ENCODE data around the gene HPSE. TPM values are rescaled to one million over a fixed set of nuclear protein-coding genes. Genes with fewer than 3 reads are reported as not detected.

Gene HPSE
- total RNA-seq, 4 donors from 2014 or later, result 0.05 to 0.42 (median 0.25) TPM

GRCh38 chr4:83250687-83251446 is 83.8 kb downstream of the HPSE start:
- no peaks in the 10 kb centered on the region for H3K27me3 ChIP-seq
- ATAC-seq, result no peak
- TF ChIP-seq POLR2A (IDR thresholded peaks at IDR 0.05), result no peak
- no peak for TF ChIP-seq CTCF (IDR thresholded peaks at IDR 0.05 in 4 of 5, conservative IDR thresholded peaks at IDR 0.05 in 1 of 5)
- no peak overlapping the region for H3K27ac ChIP-seq
- DNase-seq, result no peak
- H3K36me3 ChIP-seq, result no peaks in the 10 kb centered on the region
- no peak overlapping the region for H3K4me3 ChIP-seq
- peaks cover 0 to 6% of the 10 kb centered on the region in 2 donors for H3K4me1 ChIP-seq
- in situ Hi-C loops (cut with MboI; ENCODE audit: low sequenced_read_pairs in 4 of 4) (loop anchor here in 3 of 4 donors (25.0 kb wide), 4 partner anchors 164 to 789 kb away; partner anchors contain the start of gene THAP9 (in 2 of the 3)), intact Hi-C loops (cut with DNase I; ENCODE audit: low total_unique reads) (no loop called here)
- no peaks in the 10 kb centered on the region for H3K9me3 ChIP-seq

GRCh38 chr4:83248486-83248885 is 86.2 kb downstream of the HPSE start:
- no peaks in the 10 kb centered on the region for H3K27me3 ChIP-seq
- in situ Hi-C loops (cut with MboI; ENCODE audit: low sequenced_read_pairs in 4 of 4) (no loop called here), intact Hi-C loops (cut with DNase I; ENCODE audit: low total_unique reads) (no loop called here)
- no peak for ATAC-seq
- no peaks in the 10 kb centered on the region for H3K36me3 ChIP-seq
- H3K27ac ChIP-seq, result no peak overlapping the region
- no peak overlapping the region for H3K4me3 ChIP-seq
- TF ChIP-seq CTCF (IDR thresholded peaks at IDR 0.05 in 4 of 5, conservative IDR thresholded peaks at IDR 0.05 in 1 of 5) (no peak), POLR2A (IDR thresholded peaks at IDR 0.05) (no peak)
- no peak for DNase-seq
- H3K9me3 ChIP-seq, result no peaks in the 10 kb centered on the region
- no peaks in the 10 kb centered on the region for H3K4me1 ChIP-seq

GRCh38 chr4:83247415-83248357 is 87.0 kb downstream of the HPSE start:
- Histone ChIP-seq H3K27me3 (no peaks in the 10 kb centered on the region), H3K4me3 (no peak overlapping the region), H3K36me3 (no peaks in the 10 kb centered on the region), H3K27ac (no peak overlapping the region), H3K4me1 (no peaks in the 10 kb centered on the region), H3K9me3 (no peaks in the 10 kb centered on the region)
- in situ Hi-C loops (cut with MboI; ENCODE audit: low sequenced_read_pairs in 4 of 4), result no loop called here
- no peak for TF ChIP-seq POLR2A (IDR thresholded peaks at IDR 0.05)
- TF ChIP-seq CTCF (IDR thresholded peaks at IDR 0.05 in 4 of 5, conservative IDR thresholded peaks at IDR 0.05 in 1 of 5), result no peak
- DNase-seq, result no peak
- ATAC-seq, result no peak
- intact Hi-C loops (cut with DNase I; ENCODE audit: low total_unique reads), result no loop called here

Other genes with a start within 250 kb of the HPSE start
- 1 to 10 TPM in 1 of 4 donors, under 1 TPM in 2, not detected in 1; 0.23 to 1.1 (median 0.53) TPM for gene PLAC8, start 220.1 kb downstream of the HPSE start, total RNA-seq
- gene COQ2, start 50.0 kb downstream of the HPSE start, total RNA-seq, result 10 to 100 TPM in 3 of 4 donors, 1 to 10 TPM in 1; 9.0 to 15.7 (median 11.5) TPM
- gene HELQ, start 121.0 kb upstream of the HPSE start, total RNA-seq, result 10 to 100 TPM; 13.1 to 18.4 (median 15.5) TPM
- 10 to 100 TPM; 22.2 to 57.9 (median 33.8) TPM for gene MRPS18C, start 121.2 kb upstream of the HPSE start, total RNA-seq
- gene ABRAXAS1, start 150.3 kb upstream of the HPSE start, total RNA-seq, result 10 to 100 TPM in 1 of 4 donors, 1 to 10 TPM in 3; 4.8 to 12.4 (median 7.0) TPM
- gene GPAT3, start 201.3 kb upstream of the HPSE start, total RNA-seq, result 100 to 1,000 TPM in 1 of 4 donors, 10 to 100 TPM in 2, 1 to 10 TPM in 1; 9.5 to 183 (median 26.5) TPM